DMS114 treated with DMSO at 0.1 percent for 48 hours (cell line): ENCODE data around the gene ZNF256.
A peak's percentile ranks its signal among the peaks of the same experiment; 100 is the strongest.

ENCODE experiments used
- DNase-seq: peaks from one replicate; lab custom pipeline; 2025; ENCODE audit not compliant: unreplicated experiment; lab: John Stamatoyannopoulos, UW

ZNF256 gene

DNA sequence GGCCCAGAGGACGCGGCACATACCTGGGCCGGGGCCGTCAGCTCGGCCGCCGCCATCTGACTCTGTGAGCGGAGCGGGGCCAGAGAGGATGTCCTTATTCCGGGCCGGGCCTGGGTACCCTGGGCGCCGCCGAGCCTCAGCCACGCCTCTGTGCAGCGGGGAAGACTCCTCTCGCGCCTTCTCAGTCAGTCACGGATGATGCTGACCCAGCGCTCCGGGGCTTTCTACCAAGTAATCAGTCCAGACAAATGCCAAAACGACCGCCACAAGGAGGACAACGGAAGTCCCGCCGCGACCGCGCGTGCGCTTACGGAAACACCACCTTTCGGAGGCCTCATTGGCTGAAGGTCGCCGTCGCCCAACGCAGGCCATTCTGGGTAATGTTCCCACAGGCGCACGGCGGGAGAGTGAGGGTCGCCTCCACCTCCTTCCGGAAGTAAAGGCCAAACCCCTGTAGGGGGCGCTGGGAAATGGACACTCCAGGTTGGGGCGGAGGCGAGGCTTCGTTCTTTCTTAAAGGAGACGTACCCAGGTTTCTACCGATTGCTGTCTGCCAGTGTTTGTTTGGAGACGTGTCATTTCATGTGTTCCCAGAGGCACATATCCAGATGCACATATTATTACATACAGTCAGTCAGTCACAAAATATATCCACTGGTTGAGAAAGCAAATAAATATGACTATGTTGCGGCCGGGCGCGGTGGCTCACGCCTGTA, at the start of gene ZNF256:
Gene ZNF256 (minus strand): TSS at position 288 of the 716 bp plus-strand sequence. CDS start 232 bp downstream, at position 56.
- DNase-seq, result peak; percentile 96

DNA sequence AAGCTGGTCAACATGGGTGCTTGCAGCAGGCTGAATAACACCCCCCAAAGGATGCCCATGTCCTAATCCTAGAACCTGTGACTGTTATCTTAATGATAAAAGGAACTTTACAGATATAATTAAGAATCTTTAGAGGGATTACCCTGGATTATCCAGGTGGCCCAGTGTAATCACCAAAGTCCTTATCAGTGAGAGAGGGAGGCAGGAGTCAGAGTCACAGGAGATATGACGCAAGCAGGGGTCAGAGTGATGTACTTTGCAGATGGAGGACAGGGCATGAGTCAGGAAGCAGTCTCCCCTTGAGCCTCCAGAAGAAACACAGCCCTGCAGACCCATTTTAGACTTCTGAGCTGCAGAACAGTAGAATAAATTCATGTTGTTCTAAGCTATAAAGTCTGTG, 45.3 kb upstream of the ZNF256 start:
- DNase-seq, result no peak

DNA sequence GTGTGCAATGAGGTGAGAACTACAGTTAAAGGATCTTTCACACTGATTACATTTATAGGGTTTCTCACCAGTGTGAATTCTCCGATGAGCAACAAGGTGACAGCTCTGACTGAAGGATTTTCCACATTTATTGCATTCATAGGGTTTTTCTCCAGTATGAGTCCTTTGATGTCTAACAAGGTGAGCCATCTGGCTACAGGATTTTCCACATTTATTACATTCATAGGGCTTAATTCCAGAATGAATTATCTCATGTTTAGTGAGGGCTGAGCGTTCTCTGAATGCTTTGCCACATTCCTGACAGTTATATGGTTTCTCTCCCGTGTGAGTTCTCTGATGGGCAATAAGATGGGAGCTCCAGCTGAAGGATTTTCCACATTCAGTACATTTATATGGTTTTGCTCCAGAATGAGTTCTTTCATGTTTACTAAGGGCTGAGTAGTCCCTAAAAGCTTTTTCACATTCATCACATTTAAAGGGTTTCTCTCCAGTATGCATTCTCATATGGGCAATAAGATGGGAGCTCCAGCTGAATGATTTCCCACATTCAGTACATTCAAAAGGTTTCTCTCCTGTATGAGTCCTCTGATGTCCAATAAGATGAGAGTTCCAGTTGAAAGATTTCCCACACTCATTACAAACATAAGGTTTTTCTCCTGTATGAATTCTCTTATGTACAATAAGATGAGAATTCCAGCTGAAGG, 31.2 kb upstream of the ZNF256 start:
- DNase-seq, result no peak

- no peak for DNase-seq
These were observed 26.9 kb upstream of the ZNF256 start, which contains the start of gene C19orf18 for GRCh38 chr19:57974434-57974833. C19orf18 (minus strand) TSS chr19:57974534; CDS start chr19:57974432, 102 bp downstream.

DNA sequence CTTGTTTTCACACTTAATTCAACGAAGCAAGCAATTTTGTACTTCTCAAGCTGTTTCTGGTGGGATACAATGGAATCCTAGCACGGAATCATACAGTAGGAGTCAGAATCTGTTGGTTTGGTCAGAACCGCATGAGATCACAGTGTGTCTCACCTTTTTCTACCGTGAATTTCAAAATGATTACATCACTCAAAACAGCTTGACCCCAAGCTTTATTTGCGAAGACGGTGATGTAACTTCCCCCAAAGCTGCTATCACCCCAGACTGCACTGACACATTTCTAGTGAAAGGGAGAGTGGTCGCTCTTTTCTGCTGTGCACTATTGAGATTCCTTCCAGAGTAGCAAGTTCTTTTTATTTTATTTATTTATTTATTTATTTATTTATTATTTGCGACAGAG, 17.3 kb upstream of the ZNF256 start:
- DNase-seq, result no peak

- no peak for DNase-seq
These were observed 14.3 kb upstream of the ZNF256 start for GRCh38 chr19:57961785-57962184.

DNA sequence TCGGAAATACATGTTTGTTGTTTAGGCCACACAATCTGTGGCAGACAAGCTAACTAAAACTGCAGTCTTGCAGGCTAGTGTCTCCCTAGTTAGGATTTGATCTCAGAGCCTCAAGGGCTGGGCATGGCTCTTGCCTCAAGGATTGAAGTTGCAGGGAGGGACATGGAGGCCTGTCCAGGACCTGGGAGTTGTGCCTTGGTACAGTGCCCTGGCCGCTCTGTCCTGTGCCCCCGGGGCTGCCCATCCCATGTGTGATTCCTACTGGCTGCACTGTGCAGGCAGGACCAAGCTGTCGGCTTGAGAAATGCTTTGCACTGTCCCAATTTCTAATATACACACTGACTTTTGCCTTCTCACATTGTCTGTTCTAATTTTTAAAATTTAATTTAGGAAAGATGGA, 7.5 kb upstream of the ZNF256 start:
- DNase-seq, result no peak

DNA sequence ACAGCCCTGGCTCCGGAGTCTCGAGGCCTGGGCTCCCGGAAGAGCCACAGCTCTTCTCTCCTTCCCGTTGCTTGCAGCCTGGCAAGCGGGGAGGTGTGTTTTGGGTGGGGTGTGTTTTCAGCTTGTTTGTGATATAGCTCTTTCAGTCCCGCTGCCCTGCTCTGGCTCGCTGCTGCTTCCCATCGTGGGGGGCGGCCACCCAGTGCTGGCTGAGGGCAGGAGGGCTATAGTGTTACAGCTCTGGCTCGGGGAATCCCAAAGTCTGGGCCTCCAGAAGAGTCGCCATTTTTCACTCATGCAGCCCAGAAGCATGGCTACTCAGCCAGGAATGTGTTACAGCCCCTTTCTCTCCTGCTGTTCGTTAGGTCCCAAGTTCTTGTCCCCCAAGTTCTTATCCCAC, 2.2 kb upstream of the ZNF256 start:
- DNase-seq, result no peak

DNA sequence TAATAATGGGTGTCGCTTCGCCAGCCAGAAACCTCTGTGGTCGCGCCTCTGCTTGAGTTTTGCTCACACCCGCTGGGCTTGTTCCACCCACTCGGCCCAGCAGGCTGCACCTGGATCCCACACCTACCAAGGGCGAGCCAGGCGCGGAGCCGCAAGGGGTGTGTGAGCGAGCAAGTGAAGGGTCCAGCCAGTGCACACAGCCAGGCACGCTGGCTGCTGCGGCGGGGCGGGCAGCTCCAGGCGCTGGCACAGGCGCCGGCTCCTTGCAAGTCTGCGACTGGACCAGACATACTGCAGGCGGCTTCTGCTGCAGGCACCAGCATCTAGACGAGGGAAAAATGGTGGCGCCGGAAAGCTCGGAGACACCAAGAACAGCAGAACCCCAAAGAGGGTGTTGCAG, 1.8 kb upstream of the ZNF256 start:
- DNase-seq, result no peak

- DNase-seq, result no peak
These were observed 453 bp downstream of the ZNF256 start for GRCh38 chr19:57947088-57947418.

DNA sequence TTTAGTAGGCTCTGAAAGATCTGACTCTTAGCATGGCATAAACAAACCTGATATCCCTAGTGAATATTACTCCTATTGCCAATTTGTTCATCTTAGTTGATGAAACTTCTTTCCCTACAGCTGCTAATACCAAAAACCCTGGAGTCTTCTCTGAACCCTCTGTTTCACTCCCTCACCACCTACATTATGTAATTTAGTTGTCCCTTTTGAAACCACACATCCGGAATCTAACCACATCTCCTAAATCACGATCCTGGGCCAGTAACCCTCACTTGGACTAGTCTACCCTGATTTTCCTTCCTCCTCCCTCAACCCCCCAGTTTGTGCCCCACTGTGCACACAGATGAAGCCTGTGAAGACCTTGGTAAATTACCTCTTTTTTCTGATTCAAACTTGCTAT, 1.2 kb downstream of the ZNF256 start:
- DNase-seq, result no peak

- DNase-seq, result no peak
These were observed 5.9 kb downstream of the ZNF256 start for GRCh38 chr19:57941593-57941992.

GRCh38 chr19:57935731-57936130, 11.8 kb downstream of the ZNF256 start:
- DNase-seq, result no peak

GRCh38 chr19:57934820-57935665, 12.5 kb downstream of the ZNF256 start, which contains the start of gene ZNF418:
ZNF418 (minus strand) TSS chr19:57935402; CDS start chr19:57933822, 1,580 bp downstream.
- peak; percentile 96 for DNase-seq

- no peak for DNase-seq
These were observed 19.9 kb downstream of the ZNF256 start for GRCh38 chr19:57927587-57927986.

DNA sequence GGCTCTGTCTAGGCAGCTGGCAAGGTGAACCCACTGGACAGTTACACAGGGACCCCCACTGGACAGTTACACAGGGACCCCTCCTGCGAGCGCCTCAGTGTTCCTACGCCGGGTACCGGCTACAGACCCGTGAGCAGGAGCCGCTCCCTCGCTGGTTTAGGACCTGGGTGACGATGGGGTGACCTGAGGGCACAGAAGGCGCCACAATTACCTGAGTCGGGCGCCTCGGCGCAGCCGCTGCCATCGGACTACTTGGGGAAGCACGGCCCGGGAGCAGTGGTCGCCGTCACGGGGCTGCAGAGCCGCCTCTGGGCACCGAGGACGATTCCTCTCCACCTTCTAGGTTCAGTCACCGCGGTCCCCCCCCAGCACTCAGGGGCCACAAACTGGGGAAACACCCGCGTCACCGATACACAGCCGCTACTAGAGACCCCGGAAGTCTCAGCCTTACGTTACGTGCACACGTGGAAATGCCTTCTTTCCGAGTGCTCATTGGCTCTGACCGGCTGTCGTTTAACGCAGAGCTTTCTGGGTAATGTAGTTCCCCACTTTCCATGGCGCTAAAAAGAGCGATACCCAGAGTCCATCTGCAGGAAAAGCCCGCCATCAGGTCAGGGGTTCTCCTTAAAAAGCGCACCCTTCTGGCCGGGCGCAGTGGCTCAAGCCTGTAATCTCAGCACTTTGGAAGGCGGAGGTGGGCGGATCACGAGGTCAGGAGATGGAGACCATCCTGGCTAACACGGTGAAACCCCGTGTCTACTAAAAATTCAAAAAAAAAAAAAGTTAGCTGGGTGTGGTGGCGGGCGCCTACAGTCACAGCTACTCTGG, 31.1 kb downstream of the ZNF256 start, which contains the start of gene ZNF417:
Gene ZNF417 (minus strand): TSS at position 425 of the 828 bp plus-strand sequence. CDS start 181 bp downstream, at position 244.
- DNase-seq, result peak; percentile 96

DNA sequence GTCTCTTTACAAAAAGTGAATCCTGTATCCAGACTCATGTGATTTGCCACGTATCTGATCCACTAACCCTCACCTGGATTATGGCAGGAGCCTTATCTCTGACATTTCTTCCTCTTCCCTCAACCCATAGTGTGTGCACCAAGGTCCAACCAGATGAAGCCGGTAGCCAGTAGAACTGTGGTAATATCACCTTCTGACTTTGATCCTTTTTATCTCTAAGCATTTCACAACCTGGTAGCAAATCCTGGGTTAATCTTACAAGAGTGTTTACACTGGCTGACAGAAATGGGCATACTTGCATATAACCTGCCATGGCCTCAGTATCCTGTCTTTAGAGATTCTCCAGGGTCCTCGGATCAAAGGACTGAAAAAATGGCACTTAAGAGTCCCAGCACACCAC, 33.0 kb downstream of the ZNF256 start:
- DNase-seq, result no peak

GRCh38 chr19:57907394-57907793, 40.1 kb downstream of the ZNF256 start:
- DNase-seq, result no peak

DNA sequence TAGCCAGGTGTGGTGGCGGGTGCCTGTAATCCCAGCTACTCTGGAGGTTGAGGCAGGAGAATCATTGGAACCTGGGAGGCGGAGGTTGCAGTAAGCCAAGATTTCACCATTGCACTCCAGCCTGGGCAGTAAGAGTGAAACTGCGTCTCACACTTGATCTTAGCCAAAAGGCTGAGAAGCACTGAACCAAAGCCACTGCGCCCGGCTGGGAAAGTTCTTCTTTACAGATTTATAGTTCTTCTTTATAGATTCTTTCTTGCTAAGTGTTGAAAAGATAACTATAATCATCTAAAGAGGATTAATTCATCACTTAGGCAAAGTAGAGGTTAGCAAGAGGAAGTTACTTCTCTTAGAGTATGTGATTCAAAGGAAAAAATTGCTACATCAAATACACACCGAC, 42.2 kb downstream of the ZNF256 start:
- DNase-seq, result no peak

DNA sequence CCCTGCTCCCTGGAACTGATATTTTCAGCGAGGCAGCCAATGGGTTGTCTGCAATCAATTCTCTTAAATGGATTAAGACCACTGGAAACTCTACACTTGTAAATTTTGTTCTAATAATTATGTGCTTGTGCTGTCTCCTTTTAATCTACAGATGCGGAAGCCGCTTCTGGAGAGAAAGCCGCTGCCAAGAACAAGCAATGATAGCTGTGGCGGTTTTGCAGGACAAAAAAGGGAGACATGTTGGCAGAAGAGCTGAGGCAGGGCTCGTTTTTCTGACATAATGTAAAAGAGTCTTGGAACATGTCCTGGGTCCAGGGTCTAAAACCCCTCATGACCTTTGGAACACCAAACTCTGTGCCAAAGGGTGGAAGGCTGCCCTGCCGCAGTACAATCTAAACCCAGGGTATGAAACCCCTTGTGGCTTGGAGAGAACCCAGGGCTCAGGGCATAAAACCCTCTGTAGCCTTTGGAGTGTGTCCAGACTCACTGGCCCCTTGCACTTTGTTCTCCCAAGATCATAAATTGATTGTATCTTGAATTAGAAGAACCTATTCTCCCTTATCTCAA, 43.8 kb downstream of the ZNF256 start:
- no peak for DNase-seq
